Measurements from ENCODE around the gene LAYN.

The LAYN gene

GRCh38 chr11:111510311-111510710 lies 30.2 kb upstream of the LAYN start:
- H3K4me1 ChIP-seq: no peaks in the 10 kb centered on the region
- H3K9me3 ChIP-seq: no peaks in the 10 kb centered on the region; the same call in 1 of the 2 replicates
- H3K27me3 ChIP-seq: peaks cover 42% of the 10 kb centered on the region
- no peak overlapping the region for H3K4me3 ChIP-seq (ENCODE audit: low read depth, low read length)
- DNase-seq: no peak
- no peaks in the 10 kb centered on the region for H3K36me3 ChIP-seq
- TF ChIP-seq CTCF (IDR thresholded peaks at IDR 0.05; ENCODE audit: low read depth, low read length): no peak

- H3K9me3 ChIP-seq: no peaks in the 10 kb centered on the region; the same call in 1 of the 2 replicates
- H3K36me3 ChIP-seq: no peaks in the 10 kb centered on the region
- peak; percentile 23 for DNase-seq
- H3K4me1 ChIP-seq: no peaks in the 10 kb centered on the region
- no peak for TF ChIP-seq CTCF (IDR thresholded peaks at IDR 0.05; ENCODE audit: low read depth, low read length)
- peaks cover 38% of the 10 kb centered on the region for H3K27me3 ChIP-seq
- no peak within 1 kb of the TSS for H3K4me3 ChIP-seq (ENCODE audit: low read depth, low read length)
These were observed 28.0 kb upstream of the LAYN start, which contains the start of gene BTG4 for GRCh38 chr11:111512296-111513239. BTG4 (minus strand) TSS chr11:111512386; CDS start chr11:111498776, 13,610 bp downstream.

- peaks cover 38% of the 10 kb centered on the region for H3K27me3 ChIP-seq
- H3K9me3 ChIP-seq: no peaks in the 10 kb centered on the region; the same call in 1 of the 2 replicates
- no peaks in the 10 kb centered on the region for H3K36me3 ChIP-seq
- no peak for TF ChIP-seq CTCF (IDR thresholded peaks at IDR 0.05; ENCODE audit: low read depth, low read length)
- DNase-seq: no peak
- no peaks in the 10 kb centered on the region for H3K4me1 ChIP-seq
- no peak overlapping the region for H3K4me3 ChIP-seq (ENCODE audit: low read depth, low read length)
These were observed 27.3 kb upstream of the LAYN start for GRCh38 chr11:111513240-111513605.

DNA sequence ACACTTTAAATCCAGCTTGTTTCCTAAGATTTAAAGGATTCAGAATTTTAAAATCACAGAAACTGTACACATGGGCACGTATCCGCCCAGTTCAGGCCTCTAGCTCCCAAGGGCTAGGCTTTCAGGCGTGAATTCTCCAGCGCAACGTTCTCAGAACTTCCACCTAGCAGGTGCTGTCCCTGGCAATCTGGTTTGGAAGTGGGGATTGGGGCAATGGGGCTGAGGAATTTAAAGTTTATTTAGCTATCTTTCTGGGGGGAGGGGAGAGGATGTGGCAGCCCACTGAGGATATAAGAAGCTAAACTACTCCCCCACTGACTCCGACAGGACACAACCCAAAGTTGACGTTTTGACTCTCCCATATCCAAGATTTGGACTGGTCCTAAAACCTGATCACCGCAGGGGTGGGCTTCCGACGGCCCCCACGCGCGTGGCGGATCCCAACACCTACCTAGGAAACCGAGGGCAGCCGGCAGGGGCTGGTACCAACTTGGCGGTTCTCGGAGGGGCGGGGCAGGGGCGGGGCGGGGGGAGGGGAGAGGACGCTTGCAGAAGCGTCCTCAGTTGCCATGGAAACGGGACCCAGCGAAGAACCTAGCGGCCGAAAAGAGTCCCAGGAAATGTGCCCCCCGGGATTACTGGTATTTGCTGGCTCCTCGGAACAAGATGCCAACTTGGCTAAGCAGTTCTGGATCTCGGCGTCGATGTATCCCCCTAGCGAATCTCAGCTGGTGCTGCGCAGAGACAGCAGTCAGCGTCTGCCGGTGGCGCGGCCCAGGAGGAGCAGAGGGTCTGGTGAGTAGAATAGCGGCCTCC lies 26.1 kb upstream of the LAYN start, which contains the start of gene HOATZ:
Gene HOATZ (plus strand): TSS at position 563 of the 816 bp plus-strand sequence. CDS start 7 bp downstream, at position 570.
- peaks cover 38% of the 10 kb centered on the region for H3K27me3 ChIP-seq
- DNase-seq: peak; percentile 42
- H3K9me3 ChIP-seq: no peaks in the 10 kb centered on the region; the same call in 1 of the 2 replicates
- no peaks in the 10 kb centered on the region for H3K36me3 ChIP-seq
- no peaks in the 10 kb centered on the region for H3K4me1 ChIP-seq
- H3K4me3 ChIP-seq (ENCODE audit: low read depth, low read length): peak within 1 kb of the TSS; percentile 27; the same call in 1 of the 2 replicates
- TF ChIP-seq CTCF (IDR thresholded peaks at IDR 0.05; ENCODE audit: low read depth, low read length): peak; percentile 25

DNA sequence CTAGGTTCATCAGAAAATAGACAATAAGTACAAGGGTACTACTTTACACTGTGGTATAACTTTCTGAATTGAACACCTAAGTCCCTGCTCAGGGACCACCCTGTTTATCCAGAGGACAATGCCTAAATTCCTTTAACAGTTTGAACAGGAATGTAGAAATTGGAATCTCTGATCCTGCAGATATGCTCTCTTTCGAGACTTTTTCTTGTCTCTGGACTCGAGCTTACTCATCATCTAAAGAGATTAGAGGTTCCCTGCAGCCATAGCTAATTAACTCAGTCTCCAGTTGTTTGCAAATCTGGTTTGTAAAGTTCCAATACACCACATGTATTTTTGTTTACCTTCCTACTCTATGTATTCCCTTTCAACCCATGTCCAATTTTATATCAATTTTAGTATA lies 24.9 kb upstream of the LAYN start:
- H3K9me3 ChIP-seq: no peaks in the 10 kb centered on the region; the same call in 1 of the 2 replicates
- TF ChIP-seq CTCF (IDR thresholded peaks at IDR 0.05; ENCODE audit: low read depth, low read length): no peak
- H3K36me3 ChIP-seq: no peaks in the 10 kb centered on the region
- H3K4me1 ChIP-seq: no peaks in the 10 kb centered on the region
- peaks cover 34% of the 10 kb centered on the region for H3K27me3 ChIP-seq
- DNase-seq: no peak
- H3K4me3 ChIP-seq (ENCODE audit: low read depth, low read length): no peak overlapping the region
